HG02981 (cell line): ENCODE measurements around the gene PCDHB12.

Experiments used
- ATAC-seq: cut with Tn5 transposase; IDR thresholded peaks from one replicate; pipeline ENCODE4 v1.9.1; 2021; ENCODE audit warnings: mild to moderate bottlenecking, moderate library complexity; ENCODE audit not compliant: unreplicated experiment

The PCDHB12 gene

GRCh38 chr5:141260458-141261237 lies 52.1 kb downstream of the PCDHB12 start:
- ATAC-seq = no peak

GRCh38 chr5:141261238-141261546 lies 52.7 kb downstream of the PCDHB12 start:
- no peak for ATAC-seq
